Measurements from ENCODE around the gene MED22.

MED22 gene

GRCh38 chr9:133349965-133350616 lies 2.2 kb upstream of the MED22 start:
- Histone ChIP-seq H3K36me3 (replicated peaks; ENCODE audit: insufficient read depth, low read length) (peaks cover 17% of the 10 kb centered on the region), H3K9me2 (replicated peaks; ENCODE audit: insufficient read depth, low read length) (no peaks in the 10 kb centered on the region), H3K9ac (ENCODE audit: low read length) (no peak overlapping the region; the same call in 1 of the 2 replicates), H3K4me2 (ENCODE audit: low read depth, low read length) (peak overlapping the region; percentile 97; the same call in 1 of the 2 replicates), H3K4me1 (ENCODE audit: low read length) (peaks cover 17% of the 10 kb centered on the region; the same call in 1 of the 2 replicates), H3K27me3 (replicated peaks; ENCODE audit: insufficient read depth, low read length) (no peaks in the 10 kb centered on the region), H3K4me3 (ENCODE audit: low read length) (peak overlapping the region; percentile 97; the same call in 1 of the 2 replicates), H3K27ac (ENCODE audit: low read length) (no peak overlapping the region; the same call in 1 of the 2 replicates), H3F3A (ENCODE audit: insufficient read depth, low read length) (peaks cover 63% of the 10 kb centered on the region), H3K9me3 (replicated peaks; ENCODE audit: insufficient read depth, low read length) (no peaks in the 10 kb centered on the region), H4K20me1 (ENCODE audit: insufficient read depth, low read length) (peaks cover 11% of the 10 kb centered on the region), H3K79me2 (ENCODE audit: low read length) (peaks cover 62% of the 10 kb centered on the region), H2AFZ (ENCODE audit: low read length) (no peak overlapping the region)
- TF ChIP-seq CTCF (IDR thresholded peaks at IDR 0.05; ENCODE audit: low read length) (no peak), EZH2phosphoT487 (IDR thresholded peaks at IDR 0.05; ENCODE audit: low read length) (no peak), EZH2 (optimal IDR thresholded peaks at IDR 0.05; ENCODE audit: low read depth, low read length) (no peak)
- DNase-seq, result no peak

- Histone ChIP-seq H3K36me3 (replicated peaks; ENCODE audit: insufficient read depth, low read length) (peaks cover 17% of the 10 kb centered on the region), H3K9ac (ENCODE audit: low read length) (peak overlapping the region; percentile 99), H3F3A (ENCODE audit: insufficient read depth, low read length) (peaks cover 58% of the 10 kb centered on the region), H3K79me2 (ENCODE audit: low read length) (peaks cover 58% of the 10 kb centered on the region), H3K4me3 (ENCODE audit: low read length) (peak overlapping the region; percentile 97), H3K27me3 (replicated peaks; ENCODE audit: insufficient read depth, low read length) (no peaks in the 10 kb centered on the region), H4K20me1 (ENCODE audit: insufficient read depth, low read length) (peaks cover 11% of the 10 kb centered on the region), H3K9me3 (replicated peaks; ENCODE audit: insufficient read depth, low read length) (no peaks in the 10 kb centered on the region), H3K4me1 (ENCODE audit: low read length) (peaks cover 17% of the 10 kb centered on the region; the same call in 1 of the 2 replicates), H2AFZ (ENCODE audit: low read length) (no peak overlapping the region), H3K9me2 (replicated peaks; ENCODE audit: insufficient read depth, low read length) (no peaks in the 10 kb centered on the region), H3K4me2 (ENCODE audit: low read depth, low read length) (peak overlapping the region; percentile 97), H3K27ac (ENCODE audit: low read length) (peak overlapping the region; percentile 83)
- TF ChIP-seq EZH2 (optimal IDR thresholded peaks at IDR 0.05; ENCODE audit: low read depth, low read length), result no peak
- no peak for TF ChIP-seq EZH2phosphoT487 (IDR thresholded peaks at IDR 0.05; ENCODE audit: low read length)
- no peak for TF ChIP-seq CTCF (IDR thresholded peaks at IDR 0.05; ENCODE audit: low read length)
- no peak for DNase-seq
Observed at GRCh38 chr9:133348718-133349573, 1.0 kb upstream of the MED22 start.

- DNase-seq, result peak; percentile 43
- Histone ChIP-seq H3K4me2 (ENCODE audit: low read depth, low read length) (peak overlapping the region; percentile 88; the same call in 1 of the 2 replicates), H3K9me3 (replicated peaks; ENCODE audit: insufficient read depth, low read length) (no peaks in the 10 kb centered on the region), H3K79me2 (ENCODE audit: low read length) (peaks cover 58% of the 10 kb centered on the region), H3K27ac (ENCODE audit: low read length) (peak overlapping the region; percentile 83; the same call in 1 of the 2 replicates), H3K4me1 (ENCODE audit: low read length) (peaks cover 17% of the 10 kb centered on the region; the same call in 1 of the 2 replicates), H3K36me3 (replicated peaks; ENCODE audit: insufficient read depth, low read length) (peaks cover 17% of the 10 kb centered on the region), H3K4me3 (ENCODE audit: low read length) (peak overlapping the region; percentile 97), H3K9me2 (replicated peaks; ENCODE audit: insufficient read depth, low read length) (no peaks in the 10 kb centered on the region), H3K27me3 (replicated peaks; ENCODE audit: insufficient read depth, low read length) (no peaks in the 10 kb centered on the region), H3F3A (ENCODE audit: insufficient read depth, low read length) (peaks cover 45% of the 10 kb centered on the region), H3K9ac (ENCODE audit: low read length) (peak overlapping the region; percentile 99), H4K20me1 (ENCODE audit: insufficient read depth, low read length) (peaks cover 11% of the 10 kb centered on the region), H2AFZ (ENCODE audit: low read length) (peak overlapping the region; percentile 66)
- TF ChIP-seq CTCF (IDR thresholded peaks at IDR 0.05; ENCODE audit: low read length) (no peak), EZH2phosphoT487 (IDR thresholded peaks at IDR 0.05; ENCODE audit: low read length) (no peak), EZH2 (optimal IDR thresholded peaks at IDR 0.05; ENCODE audit: low read depth, low read length) (no peak)
Observed at GRCh38 chr9:133347515-133347984, 381 bp downstream of the MED22 start.
